ENCODE measurements around the gene NOL11. TPM values are rescaled to one million over a fixed set of nuclear protein-coding genes. Genes with fewer than 3 reads are reported as not detected.
A peak's percentile ranks its signal among the peaks of the same experiment; 100 is the strongest.

Gene NOL11
- total and polyA plus RNA-seq, 2 of the 8 experiments (the other 6 are each of a cell fraction or from before 2014, with no cell fraction given), result 58.0 to 97.2 TPM

DNA sequence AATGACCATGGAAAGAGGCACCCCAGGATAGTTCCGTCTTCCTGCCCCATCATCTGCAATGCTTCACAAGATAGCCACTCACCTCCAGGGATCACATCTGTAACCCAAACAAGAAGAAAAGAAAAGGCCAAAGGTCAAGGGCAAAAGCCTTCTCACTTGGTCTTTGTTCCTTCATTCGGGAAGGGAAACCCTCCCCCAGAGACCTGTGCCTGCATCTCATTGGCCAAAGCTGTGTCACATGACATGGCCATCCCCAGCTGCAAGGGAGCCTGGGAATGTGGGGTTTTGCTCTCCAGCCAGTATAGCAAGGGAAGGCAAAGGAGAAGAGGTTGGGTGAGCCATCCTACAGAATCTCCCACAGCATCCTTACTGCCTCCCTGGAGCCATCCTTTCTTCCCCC, 47.9 kb downstream of the NOL11 start:
- Histone ChIP-seq H4K20me1 (replicated peaks in 1 of 2; ENCODE audit: control insufficient read depth in 1 of 2, insufficient read depth in 2 of 2, low read length in 2 of 2) (no peaks in the 10 kb centered on the region), H3K23ac (ENCODE audit: insufficient read length) (no peak overlapping the region), H3K4ac (replicated peaks; ENCODE audit: insufficient read length, low read depth, low read length) (no peak overlapping the region), H2AFZ (ENCODE audit: low read length) (no peak overlapping the region), H2BK15ac (ENCODE audit: low read length) (no peak overlapping the region), H4K8ac (ENCODE audit: extremely low read depth, insufficient read depth, low read length) (no peak overlapping the region), H3K36me3 (ENCODE audit: control insufficient read depth in 2 of 4, insufficient read depth in 4 of 4, low read length in 3 of 4) (no peaks in the 10 kb centered on the region), H3K79me1 (ENCODE audit: low read depth, low read length) (no peaks in the 10 kb centered on the region; the same call in 1 of the 2 replicates), H2BK20ac (ENCODE audit: low read length) (0 out of 2 replicates have a peak overlapping the region, but pooled peaks have one; percentile 1), H3K14ac (ENCODE audit: insufficient read length) (no peak overlapping the region), H3K27me3 (replicated peaks in 1 of 4; ENCODE audit: control insufficient read depth in 3 of 4, extremely low read depth in 1 of 4, insufficient read depth in 3 of 4, low read length in 3 of 4) (no peaks in the 10 kb centered on the region), H3K27ac (ENCODE audit: low read depth, low read length) (no peak overlapping the region), H3K4me3 (ENCODE audit: extremely low read depth in 1 of 4, insufficient read depth in 2 of 4, low read depth in 3 of 4, low read length in 4 of 4) (no peak overlapping the region), H3K4me1 (replicated peaks in 1 of 4; ENCODE audit: control insufficient read depth in 3 of 4, insufficient read depth in 4 of 4, low read length in 3 of 4) (0 out of 7 replicates have a peak, but pooled peaks cover 0 to 3% (median 0%) of the 10 kb centered on the region in 4 experiments), H3K9ac (replicated peaks in 1 of 4; ENCODE audit: extremely low read depth in 1 of 4, low read depth in 3 of 4, low read length in 3 of 4) (no peak overlapping the region), H3K79me2 (ENCODE audit: control insufficient read depth in 1 of 2, insufficient read depth in 2 of 2, low read length in 2 of 2) (no peaks in the 10 kb centered on the region), H3K23me2 (ENCODE audit: low read depth, low read length) (no peaks in the 10 kb centered on the region), H2BK120ac (replicated peaks; ENCODE audit: low read depth, low read length) (no peak overlapping the region), H2AK5ac (ENCODE audit: low read depth, low read length) (no peak overlapping the region), H3K56ac (replicated peaks; ENCODE audit: insufficient read length, low read depth, low read length) (no peak overlapping the region), H3K18ac (ENCODE audit: extremely low read depth, low read length) (no peak overlapping the region), H4K91ac (replicated peaks; ENCODE audit: insufficient read length, low read length) (no peak overlapping the region), H2BK5ac (ENCODE audit: low read depth, low read length) (no peak overlapping the region), H2BK12ac (ENCODE audit: low read depth, low read length) (0 out of 2 replicates have a peak overlapping the region, but pooled peaks have one; percentile 21), H4K5ac (ENCODE audit: insufficient read length, low read depth, low read length) (no peak overlapping the region), H3K9me3 (ENCODE audit: insufficient read depth in 2 of 2, low read depth in 1 of 2, low read length in 1 of 2) (no peaks in the 10 kb centered on the region), H3K4me2 (ENCODE audit: insufficient read depth in 1 of 2, low read depth in 2 of 2, low read length in 2 of 2) (no peak overlapping the region)
- TF ChIP-seq POLR2A (IDR thresholded peaks at IDR 0.05; ENCODE audit: control extremely low read depth in 1 of 2, low read depth in 2 of 2, low read length in 2 of 2) (no peak), USF2 (IDR thresholded peaks at IDR 0.05; ENCODE audit: low read length) (peak; percentile 26; the same call in 1 of the 2 replicates), RAD21 (IDR thresholded peaks at IDR 0.05 in 1 of 2, conservative IDR thresholded peaks at IDR 0.05 in 1 of 2; ENCODE audit: low read depth in 2 of 2, low read length in 2 of 2) (no peak), RXRA (IDR thresholded peaks at IDR 0.05; ENCODE audit: insufficient read depth, low read depth, low read length) (no peak)
- POLR2A ChIA-PET (ENCODE audit: partially characterized antibody), result interaction anchor here (1.2 to 1.8 kb wide), 2 partner anchors 20 to 48 kb away, joined by 3 to 7 read pairs; partner anchors contain the start of gene NOL11
- CTCF ChIA-PET (ENCODE audit: partially characterized antibody), result interaction anchor here (0.8 to 1.7 kb wide), 4 partner anchors 8 to 34 kb away, joined by 3 to 10 read pairs (median 6); no protein-coding TSS in a partner anchor
- 100% methylated on average over 2 of the region's 2 CpGs; no CpG with 5 or more reads in 1 of the 2 experiments for WGBS, 2 experiments (ENCODE audit: extremely low coverage in 1 of 2, insufficient coverage in 1 of 2, insufficient read length in 1 of 2, insufficient replicate concordance in 2 of 2, low coverage in 1 of 2, low lambda C conversion rate in 2 of 2, missing lambda C conversion rate in 1 of 2)
- FAIRE-seq, result no peak
- DNase-seq (ENCODE audit: low read depth in 1 of 2, low spot score in 2 of 2), result no peak
